Measurements from ENCODE around the gene ABCC4. TPM values are rescaled to one million over a fixed set of nuclear protein-coding genes. Genes with fewer than 3 reads are reported as not detected.

ABCC4 gene
- total RNA-seq, 2 donors from 2014 or later, result 119 to 144 TPM

- Mint-ChIP-seq H3K36me3 (ENCODE audit: low read depth) (peaks cover 73% of the 10 kb centered on the region), H3K4me3 (no peak overlapping the region), H3K27me3 (ENCODE audit: insufficient read depth) (no peaks in the 10 kb centered on the region), H3K27ac (no peak overlapping the region), H3K9me3 (no peaks in the 10 kb centered on the region), H3K4me1 (peaks cover 2% of the 10 kb centered on the region)
- no peaks in the 10 kb centered on the region for H3K4me1 ChIP-seq (ENCODE audit: control insufficient read depth, insufficient read depth, low read length)
- H3K27me3 ChIP-seq (ENCODE audit: control insufficient read depth, insufficient read depth, low read length, poor library complexity, severe bottlenecking), result no peaks in the 10 kb centered on the region
- WGBS, 2 experiments (ENCODE audit: insufficient coverage in 1 of 2, insufficient read length in 1 of 2), result 94 to 95% methylated on average over 4 to 11 of the region's 11 CpGs
- no peak for TF ChIP-seq CTCF (conservative IDR thresholded peaks at IDR 0.05)
- H3K4me3 ChIP-seq (ENCODE audit: low read length), result no peak overlapping the region
- H3K9me3 ChIP-seq (ENCODE audit: control insufficient read depth, low read length), result no peaks in the 10 kb centered on the region
- DNase-seq, result no peak
- H3K27ac ChIP-seq (ENCODE audit: low read depth, low read length), result no peak overlapping the region
- H3K36me3 ChIP-seq (ENCODE audit: control insufficient read depth, insufficient read depth, low read length), result peaks cover 49% of the 10 kb centered on the region
- no peak overlapping the region for H3K9ac ChIP-seq (ENCODE audit: extremely low read depth, low read length, poor library complexity, severe bottlenecking)
Observed at GRCh38 chr13:95138876-95139585, 162.2 kb downstream of the ABCC4 start.

GRCh38 chr13:95137096-95137495 lies 164.2 kb downstream of the ABCC4 start:
- no peaks in the 10 kb centered on the region for H3K27me3 ChIP-seq (ENCODE audit: control insufficient read depth, insufficient read depth, low read length, poor library complexity, severe bottlenecking)
- H3K9me3 Mint-ChIP-seq, result no peaks in the 10 kb centered on the region
- 92 to 100% methylated on average over 1 to 3 of the region's 3 CpGs for WGBS, 2 experiments (ENCODE audit: insufficient coverage in 1 of 2, insufficient read length in 1 of 2)
- H3K9ac ChIP-seq (ENCODE audit: extremely low read depth, low read length, poor library complexity, severe bottlenecking), result no peak overlapping the region
- no peaks in the 10 kb centered on the region for H3K27me3 Mint-ChIP-seq (ENCODE audit: insufficient read depth)
- H3K9me3 ChIP-seq (ENCODE audit: control insufficient read depth, low read length), result no peaks in the 10 kb centered on the region
- no peak for TF ChIP-seq CTCF (conservative IDR thresholded peaks at IDR 0.05)
- no peak overlapping the region for H3K27ac Mint-ChIP-seq
- H3K4me1 Mint-ChIP-seq, result peaks cover 6% of the 10 kb centered on the region
- H3K4me1 ChIP-seq (ENCODE audit: control insufficient read depth, insufficient read depth, low read length), result no peaks in the 10 kb centered on the region
- peak overlapping the region; percentile 59 for H3K27ac ChIP-seq (ENCODE audit: low read depth, low read length)
- peaks cover 51% of the 10 kb centered on the region for H3K36me3 ChIP-seq (ENCODE audit: control insufficient read depth, insufficient read depth, low read length)
- H3K4me3 ChIP-seq (ENCODE audit: low read length), result no peak overlapping the region
- DNase-seq, result no peak
- H3K36me3 Mint-ChIP-seq (ENCODE audit: low read depth), result peaks cover 76% of the 10 kb centered on the region
- no peak overlapping the region for H3K4me3 Mint-ChIP-seq

- Mint-ChIP-seq H3K4me1 (peaks cover 8% of the 10 kb centered on the region), H3K27ac (no peak overlapping the region), H3K36me3 (ENCODE audit: low read depth) (peaks cover 74% of the 10 kb centered on the region), H3K27me3 (ENCODE audit: insufficient read depth) (no peaks in the 10 kb centered on the region), H3K4me3 (no peak overlapping the region), H3K9me3 (no peaks in the 10 kb centered on the region)
- Histone ChIP-seq H3K27ac (ENCODE audit: low read depth, low read length) (peak overlapping the region; percentile 59), H3K27me3 (ENCODE audit: control insufficient read depth, insufficient read depth, low read length, poor library complexity, severe bottlenecking) (no peaks in the 10 kb centered on the region), H3K4me3 (ENCODE audit: low read length) (no peak overlapping the region), H3K9ac (ENCODE audit: extremely low read depth, low read length, poor library complexity, severe bottlenecking) (no peak overlapping the region), H3K4me1 (ENCODE audit: control insufficient read depth, insufficient read depth, low read length) (no peaks in the 10 kb centered on the region), H3K36me3 (ENCODE audit: control insufficient read depth, insufficient read depth, low read length) (peaks cover 54% of the 10 kb centered on the region), H3K9me3 (ENCODE audit: control insufficient read depth, low read length) (no peaks in the 10 kb centered on the region)
- no peak for TF ChIP-seq CTCF (conservative IDR thresholded peaks at IDR 0.05)
- DNase-seq, result no peak
- 92% methylated on average over 9 of the region's 9 CpGs; no CpG with 5 or more reads in 1 of the 2 experiments for WGBS, 2 experiments (ENCODE audit: insufficient coverage in 1 of 2, insufficient read length in 1 of 2)
Observed at GRCh38 chr13:95136638-95137037, 164.6 kb downstream of the ABCC4 start.
